ENCODE results near the gene PLXNA2. TPM values are rescaled to one million over a fixed set of nuclear protein-coding genes. Genes with fewer than 3 reads are reported as not detected.

The PLXNA2 gene
- total and polyA plus RNA-seq, 11 donors: 9.2 to 28.2 (median 18.0) TPM

DNA sequence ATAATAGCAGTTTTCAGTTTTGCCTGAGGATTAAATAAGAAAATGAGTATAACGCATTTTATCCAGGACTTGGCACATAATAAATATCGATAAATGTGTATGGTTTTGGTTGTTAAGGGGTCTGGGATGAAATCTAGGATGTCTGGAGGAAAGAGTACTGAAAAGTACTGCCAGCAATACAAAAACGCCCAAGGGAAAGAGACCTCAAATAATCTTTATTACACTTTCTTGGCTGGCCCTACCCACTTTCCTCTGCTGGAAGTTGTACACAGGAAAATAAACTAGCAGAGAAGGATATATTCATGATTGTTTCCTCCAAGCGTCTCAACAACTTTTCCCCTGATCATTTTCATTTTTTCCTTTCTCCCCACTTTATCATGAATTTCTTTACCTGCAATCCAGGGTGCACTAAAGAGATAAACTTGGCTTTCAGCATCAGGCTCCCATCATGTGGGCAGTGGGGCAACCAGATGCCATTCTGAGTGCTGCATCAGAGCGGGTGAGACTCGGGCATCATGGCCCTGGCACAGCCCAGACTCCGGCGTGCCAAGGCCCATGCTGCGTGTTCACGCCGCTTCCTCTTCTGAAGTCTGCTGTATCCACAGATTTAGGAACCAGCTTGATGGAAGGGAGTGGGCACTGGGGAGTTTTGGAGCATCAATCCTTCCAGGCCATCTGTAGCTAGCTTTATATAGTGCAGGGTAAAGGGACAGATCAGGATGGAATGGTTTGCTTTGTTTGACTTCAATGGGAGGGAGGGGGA is 35.8 kb upstream of the PLXNA2 start:
- H3K9me3 ChIP-seq: no peaks in the 10 kb centered on the region
- peaks cover 0 to 6% (median 0%) of the 10 kb centered on the region in 9 donors for H3K27me3 ChIP-seq
- H3K27ac ChIP-seq: no peak overlapping the region
- H3K36me3 ChIP-seq: no peaks in the 10 kb centered on the region
- H3K4me1 ChIP-seq: peaks cover 0 to 22% (median 1%) of the 10 kb centered on the region in 12 donors
- WGBS, 4 donors: 72 to 83% (median 80%) methylated on average over 11 of the region's 11 CpGs
- no peak overlapping the region for H3K4me3 ChIP-seq
- ATAC-seq (no peak), DNase-seq (no peak)
- intact Hi-C loops (cut with DNase I): no loop called here
- no peak for TF ChIP-seq POLR2A (IDR thresholded peaks at IDR 0.05)
- TF ChIP-seq, protein P1, sequence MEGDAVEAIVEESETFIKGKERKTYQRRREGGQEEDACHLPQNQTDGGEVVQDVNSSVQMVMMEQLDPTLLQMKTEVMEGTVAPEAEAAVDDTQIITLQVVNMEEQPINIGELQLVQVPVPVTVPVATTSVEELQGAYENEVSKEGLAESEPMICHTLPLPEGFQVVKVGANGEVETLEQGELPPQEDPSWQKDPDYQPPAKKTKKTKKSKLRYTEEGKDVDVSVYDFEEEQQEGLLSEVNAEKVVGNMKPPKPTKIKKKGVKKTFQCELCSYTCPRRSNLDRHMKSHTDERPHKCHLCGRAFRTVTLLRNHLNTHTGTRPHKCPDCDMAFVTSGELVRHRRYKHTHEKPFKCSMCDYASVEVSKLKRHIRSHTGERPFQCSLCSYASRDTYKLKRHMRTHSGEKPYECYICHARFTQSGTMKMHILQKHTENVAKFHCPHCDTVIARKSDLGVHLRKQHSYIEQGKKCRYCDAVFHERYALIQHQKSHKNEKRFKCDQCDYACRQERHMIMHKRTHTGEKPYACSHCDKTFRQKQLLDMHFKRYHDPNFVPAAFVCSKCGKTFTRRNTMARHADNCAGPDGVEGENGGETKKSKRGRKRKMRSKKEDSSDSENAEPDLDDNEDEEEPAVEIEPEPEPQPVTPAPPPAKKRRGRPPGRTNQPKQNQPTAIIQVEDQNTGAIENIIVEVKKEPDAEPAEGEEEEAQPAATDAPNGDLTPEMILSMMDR (IDR thresholded peaks at IDR 0.05): no peak

DNA sequence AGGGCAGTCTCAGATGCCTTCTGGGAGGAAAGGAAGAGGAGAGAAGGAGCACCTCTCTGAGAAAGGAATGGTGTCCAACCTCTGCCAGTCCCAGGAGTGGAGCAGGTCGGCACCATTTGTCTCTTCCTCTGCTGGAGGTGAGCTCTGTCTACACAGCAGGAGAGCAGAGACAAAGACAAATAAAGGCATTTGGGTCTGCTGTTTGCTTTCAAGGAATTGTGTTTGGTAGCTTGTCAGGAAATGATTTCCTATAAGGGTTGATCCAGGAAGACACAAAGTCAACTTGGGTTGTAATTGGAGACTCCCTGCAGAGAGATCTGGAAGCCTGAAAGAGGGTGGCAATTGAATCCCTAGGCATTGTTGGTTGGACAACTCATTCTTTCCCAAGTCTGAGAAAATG is 34.5 kb upstream of the PLXNA2 start:
- Histone ChIP-seq H3K4me3 (no peak overlapping the region), H3K4me1 (peaks cover 0 to 22% (median 1%) of the 10 kb centered on the region in 12 donors), H3K27me3 (peaks cover 0 to 6% (median 0%) of the 10 kb centered on the region in 9 donors), H3K9me3 (no peaks in the 10 kb centered on the region), H3K27ac (peak overlapping the region in 1 of 12 donors; percentile 15), H3K36me3 (no peaks in the 10 kb centered on the region)
- ATAC-seq: no peak
- WGBS, 4 donors: 52 to 67% (median 58%) methylated on average over 1 of the region's 1 CpG
- TF ChIP-seq, protein P1 (IDR thresholded peaks at IDR 0.05): no peak
- no peak for TF ChIP-seq POLR2A (IDR thresholded peaks at IDR 0.05)
- intact Hi-C loops (cut with DNase I): no loop called here
- DNase-seq: no peak

DNA sequence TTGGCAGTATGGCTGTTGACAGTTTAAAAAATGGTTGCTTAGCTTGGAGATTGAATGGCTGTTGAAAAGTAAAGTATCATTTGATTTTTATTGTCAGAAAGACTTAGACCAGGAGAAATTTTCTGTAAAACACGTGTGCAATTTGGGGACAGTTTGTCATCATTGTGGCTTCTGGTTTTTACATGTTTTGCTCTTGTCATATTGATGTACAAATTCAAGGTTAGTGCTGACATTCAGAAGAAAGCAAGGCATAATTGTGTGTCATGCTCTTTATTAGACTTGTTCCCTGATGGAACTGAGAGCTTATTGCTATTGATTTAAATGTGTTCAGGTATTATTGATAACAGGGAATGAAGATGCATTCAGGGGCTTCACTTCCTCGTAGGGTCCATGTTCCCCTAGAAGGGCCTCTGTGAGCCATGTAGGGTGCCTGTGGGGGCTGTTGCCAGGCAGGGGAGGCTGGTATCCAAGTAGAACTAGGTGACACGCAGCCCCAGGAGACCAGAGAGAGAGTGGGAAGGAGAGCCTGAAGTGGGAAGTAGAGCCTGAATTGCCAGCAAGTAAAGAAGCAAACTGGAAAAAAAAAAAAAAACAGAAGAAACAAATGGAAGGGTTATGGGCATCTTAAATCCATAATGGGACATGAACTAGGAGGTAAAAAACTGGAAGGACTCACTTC is 32.7 kb upstream of the PLXNA2 start:
- H3K27ac ChIP-seq: no peak overlapping the region
- peaks cover 0 to 15% (median 0%) of the 10 kb centered on the region in 9 donors for H3K27me3 ChIP-seq
- no peak for TF ChIP-seq POLR2A (IDR thresholded peaks at IDR 0.05)
- TF ChIP-seq, protein P1 (IDR thresholded peaks at IDR 0.05): no peak
- intact Hi-C loops (cut with DNase I): no loop called here
- ATAC-seq (no peak), DNase-seq (no peak)
- no peaks in the 10 kb centered on the region for H3K36me3 ChIP-seq
- no peaks in the 10 kb centered on the region for H3K9me3 ChIP-seq
- peaks cover 0 to 22% (median 1%) of the 10 kb centered on the region in 12 donors for H3K4me1 ChIP-seq
- WGBS, 4 donors: 88 to 93% (median 89%) methylated on average over 3 of the region's 3 CpGs
- H3K4me3 ChIP-seq: no peak overlapping the region

DNA sequence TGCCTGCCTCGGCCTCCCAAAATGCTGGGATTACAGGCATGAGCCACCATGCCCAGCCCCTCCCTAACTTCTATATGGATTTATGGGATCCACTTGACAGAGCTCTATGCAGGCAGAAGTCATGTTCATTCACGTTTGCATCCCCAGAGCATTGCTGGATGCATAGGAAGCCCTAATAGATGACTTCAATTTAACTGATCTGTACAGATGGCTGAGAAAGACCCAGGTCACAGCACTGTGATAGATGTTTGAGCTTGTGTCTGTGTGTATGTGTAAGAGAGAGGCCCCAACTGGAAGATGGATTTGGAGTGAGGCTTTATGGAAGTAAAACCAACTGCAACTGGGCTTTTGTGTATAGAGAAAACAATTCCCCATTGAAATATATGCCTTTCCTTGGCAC is 30.9 kb upstream of the PLXNA2 start:
- no peaks in the 10 kb centered on the region for H3K36me3 ChIP-seq
- 93 to 97% (median 95%) methylated on average over 2 of the region's 2 CpGs for WGBS, 4 donors
- no peak overlapping the region for H3K4me3 ChIP-seq
- intact Hi-C loops (cut with DNase I): no loop called here
- no peak for DNase-seq
- peaks cover 0 to 20% (median 1%) of the 10 kb centered on the region in 12 donors for H3K4me1 ChIP-seq
- no peak for ATAC-seq
- no peaks in the 10 kb centered on the region for H3K9me3 ChIP-seq
- TF ChIP-seq, protein P1 (IDR thresholded peaks at IDR 0.05): no peak
- no peak for TF ChIP-seq POLR2A (IDR thresholded peaks at IDR 0.05)
- H3K27me3 ChIP-seq: peaks cover 0 to 14% (median 0%) of the 10 kb centered on the region in 9 donors
- no peak overlapping the region for H3K27ac ChIP-seq
